SK-N-SH (cell line): ENCODE data around the gene METTL14. TPM values are rescaled to one million over a fixed set of nuclear protein-coding genes. Genes with fewer than 3 reads are reported as not detected.

Source experiments
- CTCF ChIA-PET: fragments of 300-600, 350-600 bp; formaldehyde crosslinking; extraction: SDS; loops from one replicate; lab custom pipeline; 2021; lab: Yijun Ruan, JAX
- POLR2A ChIA-PET: fragments of 350-600 bp; sonication (Branson Sonifier 250); formaldehyde crosslinking; extraction: SDS; loops from one replicate; lab custom pipeline; 2020; ENCODE audit warnings: antibody characterized with exemption, inconsistent platforms; lab: Yijun Ruan, JAX
- DNase-seq: peaks from one replicate; pipeline ENCODE4 v3.0.0; 2012
- H2AFZ ChIP-seq: fragments of 200-600 bp; sonication (generic); 2 replicates; pipeline ENCODE4 v1.8.1; 2016; ENCODE audit warnings: antibody characterized with exemption, mild to moderate bottlenecking, low read depth
- H3F3A ChIP-seq: fragments of 200-600 bp; sonication (generic); replicated peaks from 2 replicates; pipeline ENCODE3; 2016; ENCODE audit warnings: antibody characterized with exemption, mild to moderate bottlenecking; ENCODE audit not compliant: insufficient read depth
- H3K27ac ChIP-seq, 2 experiments: fragments of 200-500 bp in 1 of 2; fragments of 200-600 bp in 1 of 2; sonication (Bioruptor generic) in 1 of 2; sonication (generic), shearing (Covaris generic) in 1 of 2; 2 replicates each; pipeline versions ENCODE4 v1.5.1 to v1.6.1; 2014 to 2016; ENCODE audit warnings: low read depth in 2 of 2, inconsistent platforms in 1 of 2, low read length in 1 of 2, mild to moderate bottlenecking in 1 of 2, mixed read lengths in 1 of 2
- H3K27me3 ChIP-seq: fragments of 200-600 bp; sonication (generic), shearing (Covaris generic); 2 replicates; pipeline ENCODE4 v1.6.1; 2016; ENCODE audit warnings: mixed run types; ENCODE audit not compliant: insufficient read depth
- H3K36me3 ChIP-seq, 2 experiments: fragments of 200-500 bp in 1 of 2; fragments of 200-600 bp in 1 of 2; sonication (Bioruptor generic) in 1 of 2; sonication (generic) in 1 of 2; replicated peaks in 1 of 2; 2 replicates each; pipeline versions ENCODE3 to v1.5.1; 2014 to 2016; ENCODE audit warnings: low read length in 1 of 2, mild to moderate bottlenecking in 1 of 2; ENCODE audit not compliant: insufficient read depth in 2 of 2, control insufficient read depth in 1 of 2
- H3K4me1 ChIP-seq, 2 experiments: fragments of 200-500 bp in 1 of 2; fragments of 200-600 bp in 1 of 2; sonication (Bioruptor generic) in 1 of 2; sonication (generic), shearing (Covaris generic) in 1 of 2; 2 replicates each; pipeline versions ENCODE4 v1.5.1 to v1.6.1; 2014 to 2016; ENCODE audit warnings: low read depth in 1 of 2, low read length in 1 of 2, mixed run types in 1 of 2; ENCODE audit not compliant: insufficient read depth in 2 of 2, control insufficient read depth in 1 of 2
- H3K4me2 ChIP-seq: fragments of 200-600 bp; sonication (generic), shearing (Covaris generic); 2 replicates; pipeline ENCODE4 v1.6.1; 2017; ENCODE audit warnings: mixed run types
- H3K4me3 ChIP-seq, 2 experiments: fragments of 200-500 bp in 1 of 2; fragments of 200-600 bp in 1 of 2; sonication (Bioruptor generic) in 1 of 2; sonication (generic), shearing (Covaris generic) in 1 of 2; 2 replicates each; pipeline versions ENCODE4 v1.5.1 to v1.8.1; 2014 to 2016; ENCODE audit warnings: low read depth in 2 of 2, inconsistent platforms in 1 of 2, low read length in 1 of 2, mild to moderate bottlenecking in 1 of 2, mixed read lengths in 1 of 2, moderate library complexity in 1 of 2
- H3K79me2 ChIP-seq: fragments of 200-600 bp; sonication (generic); 2 replicates; pipeline ENCODE4 v1.8.1; 2017; ENCODE audit warnings: mild to moderate bottlenecking; ENCODE audit not compliant: insufficient read depth
- H3K9ac ChIP-seq: fragments of 200-600 bp; sonication (generic); 2 replicates; pipeline ENCODE4 v1.6.1; 2017; ENCODE audit warnings: mixed run types
- H3K9me2 ChIP-seq: fragments of 200-600 bp; sonication (generic); 2 replicates; pipeline ENCODE4 v1.6.1; 2017; ENCODE audit warnings: mixed run types
- H3K9me3 ChIP-seq: fragments of 200-600 bp; sonication (generic); 2 replicates; pipeline ENCODE4 v1.6.1; 2017; ENCODE audit warnings: mixed run types, mild to moderate bottlenecking, moderate library complexity
- H4K20me1 ChIP-seq: fragments of 200-600 bp; sonication (generic); 2 replicates; pipeline ENCODE4 v1.6.1; 2017; ENCODE audit warnings: mild to moderate bottlenecking, mixed run types; ENCODE audit not compliant: insufficient read depth
- CHD2 ChIP-seq: fragments of 150-350 bp; IDR thresholded peaks from 2 replicates; pipeline ENCODE4 v1.6.1; 2018; ENCODE audit warnings: low read length; ENCODE audit not compliant: partially characterized antibody
- ELF1 ChIP-seq: IDR thresholded peaks from 2 replicates; pipeline ENCODE4 v1.4.0; 2012
- GABPA ChIP-seq: IDR thresholded peaks from 2 replicates; pipeline ENCODE4 v1.4.0; 2012; ENCODE audit warnings: low read depth, mild to moderate bottlenecking
- IRF3 ChIP-seq: fragments of 150-350 bp; IDR thresholded peaks from 2 replicates; pipeline ENCODE4 v1.6.1; 2016; ENCODE audit warnings: mild to moderate bottlenecking, low read depth, low read length
- NRF1 ChIP-seq: IDR thresholded peaks from 2 replicates; pipeline ENCODE4 v1.6.1; 2012; ENCODE audit warnings: low read depth, mild to moderate bottlenecking, low read length
- PBX3 ChIP-seq: IDR thresholded peaks from 2 replicates; pipeline ENCODE4; 2012
- POLR2AphosphoS5 ChIP-seq: IDR thresholded peaks from 2 replicates; pipeline ENCODE4 v1.6.1; 2012; ENCODE audit warnings: low read depth, low read length
- TEAD4 ChIP-seq: IDR thresholded peaks from 2 replicates; pipeline ENCODE4 v1.4.0; 2012; ENCODE audit warnings: mild to moderate bottlenecking, borderline replicate concordance; ENCODE audit not compliant: insufficient read depth
- YY1 ChIP-seq: IDR thresholded peaks from 2 replicates; pipeline ENCODE4 v1.4.0; 2012; ENCODE audit warnings: low read depth, mild to moderate bottlenecking
- WGBS: methylation state at CpG from one replicate; pipeline ENCODE4 v1.1.6; 2017; ENCODE audit warnings: low lambda C conversion rate; 5-methylcytosine and 5-hydroxymethylcytosine counted together
- polyA plus RNA-seq, 3 experiments: library from polyadenylated mRNA; depleted of rRNA; stranded (reverse); fragments of >200 nt; gene quantifications; 2 replicates each; pipeline ENCODE4 v1.2.3, GENCODE V29; 2012

The METTL14 gene
- polyA plus RNA-seq, 1 of the 3 experiments (the other 2 are of a cell fraction): 11.0 TPM

- Histone ChIP-seq H3K79me2 (no peaks in the 10 kb centered on the region), H3K4me3 (no peak overlapping the region), H3K9me2 (no peaks in the 10 kb centered on the region), H2AFZ (no peak overlapping the region), H3K27me3 (no peaks in the 10 kb centered on the region), H3K4me1 (no peaks in the 10 kb centered on the region), H3K9me3 (no peaks in the 10 kb centered on the region), H4K20me1 (no peaks in the 10 kb centered on the region), H3K4me2 (no peak overlapping the region), H3K9ac (no peak overlapping the region), H3K36me3 (peaks cover 82 to 83% of the 10 kb centered on the region in 2 experiments), H3K27ac (no peak overlapping the region), H3F3A (peaks cover 20% of the 10 kb centered on the region)
- WGBS: 97% methylated on average over 3 of the region's 3 CpGs
- no peak for TF ChIP-seq GABPA
- TF ChIP-seq NRF1: no peak
- no peak for TF ChIP-seq TEAD4
- CTCF ChIA-PET: interaction anchor here (0.8 kb wide), 1 partner anchor 9 kb away, joined by 3 read pairs; no protein-coding TSS in a partner anchor
- POLR2A ChIA-PET: no interaction called here
- no peak for DNase-seq
Observed at GRCh38 chr4:118723369-118723768, 38.2 kb downstream of the METTL14 start.

- no peaks in the 10 kb centered on the region for H3K9me3 ChIP-seq
- WGBS: 42% methylated on average over 1 of the region's 1 CpG
- H3K79me2 ChIP-seq: 0 out of 2 replicates have a peak, but pooled peaks cover 5% of the 10 kb centered on the region
- no peaks in the 10 kb centered on the region for H4K20me1 ChIP-seq
- peaks cover 32% of the 10 kb centered on the region for H3F3A ChIP-seq
- peaks cover 87 to 90% of the 10 kb centered on the region in 2 experiments for H3K36me3 ChIP-seq
- H3K4me2 ChIP-seq: no peak overlapping the region
- no peak overlapping the region for H3K9ac ChIP-seq
- TF ChIP-seq POLR2AphosphoS5 (no peak), IRF3 (no peak), TEAD4 (no peak), CHD2 (no peak), ELF1 (no peak), PBX3 (no peak), YY1 (no peak)
- TF ChIP-seq, all 33 proteins: peak for 0
- no peak overlapping the region for H3K4me3 ChIP-seq
- H2AFZ ChIP-seq: no peak overlapping the region
- H3K4me1 ChIP-seq: peaks cover 0 to 21% of the 10 kb centered on the region in 2 experiments; a peak in 1 of 4 replicates
- no peaks in the 10 kb centered on the region for H3K9me2 ChIP-seq
- H3K27me3 ChIP-seq: no peaks in the 10 kb centered on the region
- ChIA-PET CTCF (interaction anchor here (1.3 kb wide), 1 partner anchor 14 kb away, joined by 4 read pairs; no protein-coding TSS in a partner anchor), POLR2A (no interaction called here)
- no peak for DNase-seq
- H3K27ac ChIP-seq: no peak overlapping the region
Observed at GRCh38 chr4:118727360-118727759, 42.2 kb downstream of the METTL14 start.
